ENCODE results near the gene FER. TPM values are rescaled to one million over a fixed set of nuclear protein-coding genes. Genes with fewer than 3 reads are reported as not detected.
A peak's percentile ranks its signal among the peaks of the same experiment; 100 is the strongest.
"Not testable (repeated sequence)": the region's sequence is repeated elsewhere in the genome, so short reads cannot be mapped to it uniquely, and the experiment has no call there.

The FER gene
- polyA plus RNA-seq, 1 donor = 18.5 TPM

GRCh38 chr5:109035436-109035835 lies 287.7 kb downstream of the FER start:
- no peak for DNase-seq

- DNase-seq = no peak
These were observed 290.6 kb downstream of the FER start for GRCh38 chr5:109038209-109038840.

- DNase-seq = no peak
These were observed 293.6 kb downstream of the FER start for GRCh38 chr5:109041317-109041716.

GRCh38 chr5:109045710-109046109 lies 298.0 kb downstream of the FER start:
- DNase-seq = no peak

- DNase-seq = no peak
These were observed 301.9 kb downstream of the FER start for GRCh38 chr5:109049565-109049964.

GRCh38 chr5:109050321-109050720 lies 302.6 kb downstream of the FER start:
- DNase-seq = not testable (repeated sequence)

- DNase-seq = not testable (repeated sequence)
These were observed 304.5 kb downstream of the FER start for GRCh38 chr5:109052216-109052615.

GRCh38 chr5:109053995-109054417 lies 306.3 kb downstream of the FER start:
- DNase-seq = no peak

GRCh38 chr5:109060378-109061025 lies 312.8 kb downstream of the FER start:
- DNase-seq = no peak

- DNase-seq = no peak
These were observed 315.0 kb downstream of the FER start for GRCh38 chr5:109062664-109063063.

- no peak for DNase-seq
These were observed 315.5 kb downstream of the FER start for GRCh38 chr5:109063223-109063622.

- no peak for DNase-seq
These were observed 329.0 kb downstream of the FER start for GRCh38 chr5:109076741-109077140.

- DNase-seq = no peak
These were observed 330.8 kb downstream of the FER start for GRCh38 chr5:109078448-109078847.

GRCh38 chr5:109080481-109080880 lies 332.8 kb downstream of the FER start:
- DNase-seq = no peak

- DNase-seq = no peak
These were observed 333.2 kb downstream of the FER start for GRCh38 chr5:109080896-109081295.

GRCh38 chr5:109083937-109084336 lies 336.2 kb downstream of the FER start:
- DNase-seq = no peak

- no peak for DNase-seq
These were observed 341.5 kb downstream of the FER start for GRCh38 chr5:109089191-109089590.

GRCh38 chr5:109099081-109099480 lies 351.4 kb downstream of the FER start:
- no peak for DNase-seq

- DNase-seq = no peak
These were observed 353.3 kb downstream of the FER start for GRCh38 chr5:109100971-109101370.

- no peak for DNase-seq
These were observed 354.5 kb downstream of the FER start for GRCh38 chr5:109102096-109102690.

- DNase-seq = peak; percentile 13
These were observed 358.1 kb downstream of the FER start for GRCh38 chr5:109105631-109106267.

- no peak for DNase-seq
These were observed 364.0 kb downstream of the FER start for GRCh38 chr5:109111680-109112079.

GRCh38 chr5:109113608-109114007 lies 365.9 kb downstream of the FER start:
- no peak for DNase-seq

Measured in left kidney (tissue), 2 donors.